Measurements from ENCODE around the gene CAPN11. TPM values are rescaled to one million over a fixed set of nuclear protein-coding genes. Genes with fewer than 3 reads are reported as not detected.
A peak's percentile ranks its signal among the peaks of the same experiment; 100 is the strongest.

CAPN11 gene
- total RNA-seq, 1 donor from 2014 or later: 0.25 TPM

DNA sequence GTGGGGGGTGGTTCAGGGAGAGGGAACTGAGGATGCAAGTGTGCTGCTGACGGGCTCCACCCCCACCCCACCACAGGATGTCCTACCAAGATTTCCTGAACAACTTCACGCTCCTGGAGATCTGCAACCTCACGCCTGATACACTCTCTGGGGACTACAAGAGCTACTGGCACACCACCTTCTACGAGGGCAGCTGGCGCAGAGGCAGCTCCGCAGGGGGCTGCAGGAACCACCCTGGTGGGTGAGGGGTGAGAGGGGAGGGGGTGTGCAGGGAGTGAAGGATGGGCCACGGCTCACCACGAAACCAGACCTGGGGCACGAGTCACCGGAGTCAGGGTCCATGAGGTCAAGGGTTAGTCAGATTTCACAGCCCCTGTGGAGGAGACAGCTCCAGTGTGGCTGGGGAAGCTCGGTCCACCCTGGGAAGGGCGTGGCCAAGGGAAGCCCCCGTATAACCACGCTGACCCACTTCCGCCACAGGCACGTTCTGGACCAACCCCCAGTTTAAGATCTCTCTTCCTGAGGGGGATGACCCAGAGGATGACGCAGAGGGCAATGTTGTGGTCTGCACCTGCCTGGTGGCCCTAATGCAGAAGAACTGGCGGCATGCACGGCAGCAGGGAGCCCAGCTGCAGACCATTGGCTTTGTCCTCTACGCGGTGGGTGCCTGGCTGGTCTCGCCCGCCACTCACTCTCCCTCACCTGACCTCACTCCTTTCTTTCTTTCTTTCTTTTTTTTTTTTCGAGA is 18.3 kb downstream of the CAPN11 start:
- peak overlapping the region; percentile 80 for H3K27ac ChIP-seq (replicated peaks)
- H3K27me3 ChIP-seq (ENCODE audit: low read depth): no peaks in the 10 kb centered on the region
- TF ChIP-seq CTCF (IDR thresholded peaks at IDR 0.05; ENCODE audit: borderline replicate concordance): no peak
- intact Hi-C loops (cut with micrococcal nuclease): no loop called here
- no peak overlapping the region for H3K4me3 ChIP-seq
- peaks cover 42% of the 10 kb centered on the region for H3K4me1 ChIP-seq
- no peaks in the 10 kb centered on the region for H3K9me3 ChIP-seq (replicated peaks)
- H3K36me3 ChIP-seq: no peaks in the 10 kb centered on the region
- DNase-seq: no peak

- H3K27ac ChIP-seq (replicated peaks): peak overlapping the region; percentile 80
- DNase-seq: peak; percentile 78
- H3K27me3 ChIP-seq (ENCODE audit: low read depth): no peaks in the 10 kb centered on the region
- no peaks in the 10 kb centered on the region for H3K36me3 ChIP-seq
- H3K4me1 ChIP-seq: peaks cover 37% of the 10 kb centered on the region
- no peaks in the 10 kb centered on the region for H3K9me3 ChIP-seq (replicated peaks)
- H3K4me3 ChIP-seq: no peak overlapping the region
- no peak for TF ChIP-seq CTCF (IDR thresholded peaks at IDR 0.05; ENCODE audit: borderline replicate concordance)
- intact Hi-C loops (cut with micrococcal nuclease): no loop called here
Measured at GRCh38 chr6:44177691-44178423, 19.2 kb downstream of the CAPN11 start.

DNA sequence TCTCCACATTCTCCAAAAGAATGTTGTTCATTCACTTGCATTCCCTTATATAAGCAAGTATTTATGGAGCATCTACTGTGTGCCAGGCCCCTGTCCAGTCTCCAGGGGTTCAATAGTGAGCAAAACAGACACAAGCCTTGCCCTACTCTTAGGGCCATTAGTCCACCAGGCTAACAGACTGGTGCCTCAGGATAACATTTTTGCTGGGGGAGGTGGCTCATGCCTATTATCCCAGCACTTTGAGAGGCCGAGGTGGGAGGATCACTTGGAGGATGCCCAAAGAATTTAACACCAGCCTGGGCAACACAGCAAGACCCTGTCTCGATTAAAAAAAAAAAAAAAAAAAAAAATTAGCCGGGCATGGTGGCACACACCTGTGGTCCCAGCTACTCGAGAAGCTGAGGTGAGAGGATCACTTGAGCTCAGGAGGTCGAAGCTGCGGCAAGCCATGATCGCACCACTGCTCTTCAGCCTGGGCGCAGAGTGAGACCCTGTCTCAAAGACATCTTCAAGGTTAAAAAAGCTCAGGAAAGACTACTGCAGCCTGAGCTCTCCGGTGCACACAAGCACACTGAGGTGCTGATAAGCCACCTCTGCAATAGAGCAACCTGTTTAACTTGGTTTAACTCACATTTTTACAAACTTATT is 19.9 kb downstream of the CAPN11 start:
- TF ChIP-seq CTCF (IDR thresholded peaks at IDR 0.05; ENCODE audit: borderline replicate concordance): no peak
- no peak for DNase-seq
- no peaks in the 10 kb centered on the region for H3K9me3 ChIP-seq (replicated peaks)
- intact Hi-C loops (cut with micrococcal nuclease): no loop called here
- H3K4me3 ChIP-seq: no peak overlapping the region
- no peaks in the 10 kb centered on the region for H3K27me3 ChIP-seq (ENCODE audit: low read depth)
- no peaks in the 10 kb centered on the region for H3K36me3 ChIP-seq
- H3K4me1 ChIP-seq: peaks cover 38% of the 10 kb centered on the region
- H3K27ac ChIP-seq (replicated peaks): peak overlapping the region; percentile 80

DNA sequence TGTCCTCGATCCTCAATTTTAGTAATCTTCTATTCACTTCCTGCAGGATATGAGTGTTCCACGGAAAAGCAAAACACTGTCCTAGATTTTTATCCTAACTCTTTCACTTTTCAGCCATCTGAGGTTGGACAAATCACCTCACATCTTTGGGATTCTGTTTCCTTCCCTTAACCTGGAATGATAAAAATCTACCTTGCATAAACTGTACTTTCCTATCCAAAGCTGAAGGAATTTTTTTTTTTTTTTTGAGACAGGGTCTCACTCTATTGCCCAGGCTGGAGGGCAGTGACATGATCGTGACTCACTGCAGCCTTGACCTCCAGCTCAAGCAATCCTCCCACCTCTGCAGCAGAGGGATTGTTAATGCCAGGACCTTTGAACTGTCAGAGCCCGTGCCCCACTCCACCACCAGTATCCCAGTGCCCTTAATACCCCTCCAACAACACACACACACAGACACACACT is 20.5 kb downstream of the CAPN11 start:
- peak overlapping the region; percentile 80 for H3K27ac ChIP-seq (replicated peaks)
- intact Hi-C loops (cut with micrococcal nuclease): no loop called here

More for the DNA sequence above, 20.5 kb downstream of the CAPN11 start:
- H3K27me3 ChIP-seq (ENCODE audit: low read depth): no peaks in the 10 kb centered on the region
- peaks cover 40% of the 10 kb centered on the region for H3K4me1 ChIP-seq
- H3K4me3 ChIP-seq: no peak overlapping the region
- no peak for TF ChIP-seq CTCF (IDR thresholded peaks at IDR 0.05; ENCODE audit: borderline replicate concordance)
- no peaks in the 10 kb centered on the region for H3K36me3 ChIP-seq
- H3K9me3 ChIP-seq (replicated peaks): no peaks in the 10 kb centered on the region
- no peak for DNase-seq
